Ramos (cell line): ENCODE measurements around the gene ST6GAL1.
"Not testable (repeated sequence)": the region's sequence is repeated elsewhere in the genome, so short reads cannot be mapped to it uniquely, and the experiment has no call there.

ENCODE experiments used
- in situ Hi-C: fragments of 300-500 bp; cut with MboI; formaldehyde crosslinking; loops from one replicate; pipeline ENCODE4 v1.14.3; 2022; ENCODE audit warnings: low sequenced_read_pairs; ENCODE audit not compliant: unreplicated experiment

The ST6GAL1 gene

DNA sequence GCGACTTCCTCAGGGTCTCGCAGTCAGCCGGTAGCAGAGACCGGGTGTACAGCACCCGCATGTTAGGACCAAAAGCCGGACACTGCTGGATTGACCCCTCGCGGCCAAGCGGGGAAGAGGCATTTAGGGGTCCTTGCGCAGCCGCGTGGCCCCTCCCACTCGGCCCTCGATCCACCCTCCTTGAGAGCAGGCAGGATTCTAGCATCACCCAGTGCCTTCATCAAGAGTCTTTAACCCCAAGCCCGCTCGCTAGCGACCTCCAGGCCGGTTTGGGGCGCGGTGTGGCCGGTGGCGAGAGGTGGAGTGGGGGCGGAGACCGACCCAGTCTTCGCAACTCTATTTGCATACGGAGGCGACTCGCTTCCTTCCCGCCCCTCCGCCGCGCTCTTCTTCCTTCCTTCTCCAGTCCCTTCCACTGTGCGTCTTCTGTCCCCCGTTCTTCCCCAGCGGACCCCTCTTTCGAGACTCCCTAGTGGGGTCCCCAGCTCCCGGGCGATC is at the start of gene ST6GAL1:
Gene ST6GAL1 (plus strand): TSS at position 384 of the 498 bp plus-strand sequence. CDS start 112,178 bp downstream, outside the sequence.
- in situ Hi-C loops, result no loop called here

GRCh38 chr3:186882150-186882524 is 48.2 kb upstream of the ST6GAL1 start:
- in situ Hi-C loops, result no loop called here

DNA sequence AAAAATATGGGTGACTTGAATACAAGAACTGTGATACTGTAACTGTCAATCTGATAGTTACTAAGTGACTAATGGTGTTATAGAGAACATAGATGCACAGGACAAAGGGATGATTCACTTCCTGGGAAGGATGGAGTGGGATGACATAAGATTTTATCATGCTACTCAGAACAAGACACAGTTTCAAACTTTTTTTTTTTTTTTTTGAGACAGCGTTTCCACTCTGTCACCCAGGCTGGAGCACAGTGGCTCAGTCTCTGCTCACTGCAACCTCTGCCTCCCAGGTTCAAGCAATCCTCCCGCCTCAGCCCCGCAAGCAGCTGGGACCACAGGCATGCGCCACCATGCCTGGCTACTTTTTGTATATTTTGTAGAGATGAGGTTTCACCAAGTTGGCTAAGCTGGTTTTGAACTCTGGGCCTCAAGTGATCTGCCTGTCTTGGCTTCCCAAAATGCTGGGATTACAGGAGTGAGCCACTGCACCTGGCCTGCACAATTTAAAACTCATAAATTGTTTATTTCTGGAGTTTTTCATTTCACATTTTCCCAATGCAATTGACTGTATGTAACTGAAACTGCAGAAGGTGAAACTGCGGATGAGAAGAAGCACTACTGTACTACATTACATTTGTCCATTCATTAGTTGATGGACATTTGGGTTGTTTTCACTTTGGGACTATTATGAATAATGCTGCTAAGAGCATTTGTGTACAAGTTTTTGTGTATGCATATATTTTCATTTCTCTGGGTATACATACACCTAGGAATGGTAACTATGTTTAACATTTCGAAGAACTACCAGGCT is 47.2 kb upstream of the ST6GAL1 start:
- in situ Hi-C loops, result no loop called here

GRCh38 chr3:186883686-186884058 is 46.7 kb upstream of the ST6GAL1 start:
- in situ Hi-C loops, result no loop called here

- in situ Hi-C loops, result not testable (repeated sequence)
Measured at GRCh38 chr3:186884868-186885267, 45.5 kb upstream of the ST6GAL1 start.

DNA sequence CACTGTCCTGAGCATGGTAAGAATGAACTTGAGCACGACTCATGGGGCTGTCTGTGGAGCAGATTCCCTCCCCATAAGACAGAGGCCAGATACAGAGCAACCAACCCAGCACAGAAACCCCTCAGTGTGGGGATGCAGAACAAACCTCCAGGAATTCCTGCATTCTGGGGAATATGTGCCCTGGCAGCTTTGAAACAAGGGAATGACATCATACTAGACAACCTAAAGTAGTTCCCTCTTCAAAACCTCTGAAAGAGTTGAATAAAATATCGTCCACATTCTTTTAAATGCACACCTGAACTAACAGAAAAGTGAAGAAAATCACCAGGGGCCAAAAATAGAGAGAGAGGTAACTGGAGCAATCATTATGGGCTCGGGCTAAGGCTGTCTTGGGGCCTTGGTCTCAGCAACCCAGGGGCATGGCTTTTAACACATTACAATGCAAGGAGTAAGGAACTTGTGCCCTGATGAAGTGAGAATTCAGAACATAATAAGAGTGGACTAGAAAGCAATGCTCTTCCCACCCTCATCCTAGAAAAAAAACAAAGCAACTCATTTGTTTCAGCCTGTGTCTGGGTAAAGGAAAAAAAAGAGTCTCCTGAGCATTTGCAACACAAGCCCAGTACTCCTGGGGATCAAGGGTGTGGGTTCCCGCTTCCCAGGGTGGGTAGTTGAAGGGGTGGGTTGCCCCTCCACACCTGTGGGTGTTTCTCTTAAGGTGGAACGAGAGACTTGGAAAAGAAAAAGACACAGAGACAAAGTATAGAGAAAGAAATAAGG is 43.9 kb upstream of the ST6GAL1 start:
- in situ Hi-C loops, result no loop called here

DNA sequence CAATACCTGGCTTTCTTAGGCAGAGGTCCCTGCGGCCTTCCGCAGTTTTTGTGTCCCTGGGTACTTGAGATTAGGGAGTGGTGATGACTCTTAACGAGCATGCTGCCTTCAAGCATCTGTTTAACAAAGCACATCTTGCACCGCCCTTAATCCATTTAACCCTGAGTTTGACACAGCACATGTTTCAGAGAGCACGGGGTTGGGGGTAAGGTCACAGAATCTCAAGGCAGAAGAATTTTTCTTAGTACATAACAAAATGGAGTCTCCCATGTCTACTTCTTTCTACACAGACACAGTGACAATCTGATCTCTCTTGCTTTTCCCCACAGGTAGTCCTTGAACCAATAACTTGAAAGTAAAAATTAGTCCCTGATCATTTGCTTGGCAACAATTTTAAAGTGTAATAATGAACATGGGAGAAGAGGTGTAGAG is 42.8 kb upstream of the ST6GAL1 start:
- in situ Hi-C loops, result not testable (repeated sequence)

- in situ Hi-C loops, result no loop called here
Measured at GRCh38 chr3:186888569-186888968, 41.8 kb upstream of the ST6GAL1 start.

DNA sequence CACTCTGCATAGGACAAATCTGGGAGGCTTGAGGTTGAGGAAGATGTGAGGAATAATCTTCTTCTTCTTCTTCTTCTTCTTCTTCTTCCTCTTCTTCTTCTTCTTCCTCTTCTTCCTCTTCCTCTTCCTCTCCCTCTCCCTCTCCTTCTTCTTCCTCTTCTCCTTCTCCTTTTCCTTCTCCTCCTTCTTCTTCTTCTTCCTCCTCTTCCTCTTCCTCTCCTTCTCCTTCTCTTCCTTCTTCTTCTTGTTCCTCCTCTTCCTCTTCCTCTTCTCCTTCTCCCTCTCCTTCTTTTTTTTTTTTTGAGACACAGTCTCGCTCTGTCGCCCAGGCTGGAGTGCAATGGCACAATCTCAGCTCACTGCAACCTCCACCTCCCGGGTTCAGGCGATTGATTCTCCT is 40.6 kb upstream of the ST6GAL1 start:
- in situ Hi-C loops, result not testable (repeated sequence)

DNA sequence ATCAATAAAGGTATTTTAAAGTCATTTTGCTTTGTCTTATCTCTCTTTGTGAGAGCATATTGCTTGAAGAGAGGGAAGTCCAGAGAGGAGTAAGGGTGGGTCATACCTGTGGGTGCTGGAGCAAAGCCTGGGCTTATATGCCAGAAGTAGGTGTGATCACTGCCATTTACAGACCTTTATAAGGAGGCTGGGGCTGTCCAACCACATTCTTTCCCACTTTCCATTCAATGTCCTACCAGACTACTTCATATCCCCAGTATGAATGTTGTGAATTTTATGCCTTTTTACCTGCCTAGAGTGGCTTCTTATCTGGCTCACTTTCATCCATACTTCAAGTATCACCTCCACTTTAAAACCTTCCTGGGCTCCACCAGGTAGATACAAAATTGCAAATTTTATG is 39.4 kb upstream of the ST6GAL1 start:
- in situ Hi-C loops, result no loop called here

GRCh38 chr3:186893071-186893470 is 37.3 kb upstream of the ST6GAL1 start:
- in situ Hi-C loops, result not testable (repeated sequence)

- in situ Hi-C loops, result no loop called here
Measured at GRCh38 chr3:186895406-186895805, 34.9 kb upstream of the ST6GAL1 start.

DNA sequence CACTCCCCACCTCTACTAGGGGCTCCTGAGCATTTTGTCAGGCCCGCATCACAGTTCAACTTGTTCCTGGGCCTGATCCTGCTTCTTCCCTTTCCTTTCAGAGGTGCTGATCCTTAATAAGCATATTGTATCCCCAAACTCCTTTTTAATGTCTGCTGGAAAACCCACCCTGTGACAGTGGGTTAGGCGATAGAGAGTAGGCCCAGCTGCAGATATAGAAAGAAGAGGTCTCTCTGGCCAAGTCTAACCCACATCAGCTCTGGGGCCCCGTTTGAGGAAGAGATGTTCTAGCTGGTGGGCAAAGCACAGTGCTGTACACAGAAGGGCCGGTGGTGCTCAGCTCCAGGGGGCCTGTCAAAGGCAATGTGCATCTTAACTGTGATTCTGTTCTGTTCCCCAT is 34.3 kb upstream of the ST6GAL1 start:
- in situ Hi-C loops, result no loop called here

GRCh38 chr3:186896875-186897274 is 33.5 kb upstream of the ST6GAL1 start:
- in situ Hi-C loops, result no loop called here

DNA sequence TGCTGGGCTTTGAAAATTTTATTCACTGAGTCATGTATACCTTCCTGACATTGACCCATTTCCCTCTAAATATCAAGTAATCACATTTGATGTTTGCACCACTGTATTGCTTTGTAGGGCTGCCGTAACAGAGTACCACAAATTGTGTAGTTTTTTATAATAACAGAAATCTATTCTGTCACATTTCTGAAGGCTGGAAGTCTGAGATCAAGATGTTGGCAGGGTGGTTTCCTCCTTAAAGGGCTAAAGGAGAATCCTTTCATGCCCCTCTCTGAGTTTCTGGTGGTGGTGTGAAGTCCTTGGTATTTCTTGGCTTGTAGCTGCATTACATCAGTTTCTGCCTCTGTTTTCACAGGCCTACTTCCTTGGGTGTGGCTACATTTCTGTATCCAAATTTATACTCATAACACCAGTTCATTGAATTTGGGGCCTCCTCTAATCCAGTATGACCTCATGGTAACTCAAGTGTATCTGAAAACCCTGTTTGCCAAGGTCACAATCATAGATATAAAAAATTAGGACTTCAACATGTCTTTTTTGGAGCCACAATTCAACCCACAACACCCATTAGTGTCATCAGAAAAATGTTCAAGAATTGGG is 29.1 kb upstream of the ST6GAL1 start:
- in situ Hi-C loops, result no loop called here

GRCh38 chr3:186902154-186902553 is 28.2 kb upstream of the ST6GAL1 start:
- in situ Hi-C loops, result no loop called here

DNA sequence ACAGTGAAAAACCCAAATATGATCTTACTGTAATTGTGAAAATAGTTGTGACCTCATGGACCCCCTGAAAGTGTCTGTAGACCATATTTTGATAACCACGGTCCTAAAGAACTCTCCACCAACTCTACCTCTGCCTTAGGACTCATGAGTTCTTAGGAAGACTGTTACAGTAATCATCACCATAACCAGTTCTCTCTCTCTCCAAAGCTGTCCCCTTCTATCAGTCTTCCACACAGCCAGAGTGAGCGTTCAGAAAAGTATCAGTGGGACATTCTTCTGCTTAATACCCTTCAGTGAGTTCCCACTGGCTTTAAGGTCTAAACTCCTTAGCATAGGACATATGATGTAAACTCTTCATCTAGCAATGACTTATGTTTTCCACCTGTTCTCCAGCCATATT is 27.6 kb upstream of the ST6GAL1 start:
- in situ Hi-C loops, result no loop called here

GRCh38 chr3:186903676-186904075 is 26.6 kb upstream of the ST6GAL1 start:
- in situ Hi-C loops, result not testable (repeated sequence)

DNA sequence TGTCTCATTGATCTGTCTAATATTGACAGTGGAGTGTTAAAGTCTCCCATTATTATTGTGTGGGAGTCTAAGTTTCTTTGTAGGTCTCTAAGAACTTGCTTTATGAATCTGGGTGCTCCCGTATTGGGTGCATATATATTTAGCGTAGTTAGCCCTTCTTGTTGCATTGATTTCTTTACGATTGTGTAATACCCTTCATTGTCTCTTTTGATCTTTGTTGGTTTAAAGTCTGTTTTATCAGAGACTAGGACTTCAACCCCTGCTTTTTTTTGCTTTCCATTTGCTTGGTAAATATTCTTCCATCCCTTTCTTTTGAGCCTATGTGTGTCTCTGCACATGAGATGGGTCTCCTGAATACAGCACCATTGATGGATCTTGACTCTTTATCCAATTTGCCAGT is 23.3 kb upstream of the ST6GAL1 start:
- in situ Hi-C loops, result not testable (repeated sequence)

DNA sequence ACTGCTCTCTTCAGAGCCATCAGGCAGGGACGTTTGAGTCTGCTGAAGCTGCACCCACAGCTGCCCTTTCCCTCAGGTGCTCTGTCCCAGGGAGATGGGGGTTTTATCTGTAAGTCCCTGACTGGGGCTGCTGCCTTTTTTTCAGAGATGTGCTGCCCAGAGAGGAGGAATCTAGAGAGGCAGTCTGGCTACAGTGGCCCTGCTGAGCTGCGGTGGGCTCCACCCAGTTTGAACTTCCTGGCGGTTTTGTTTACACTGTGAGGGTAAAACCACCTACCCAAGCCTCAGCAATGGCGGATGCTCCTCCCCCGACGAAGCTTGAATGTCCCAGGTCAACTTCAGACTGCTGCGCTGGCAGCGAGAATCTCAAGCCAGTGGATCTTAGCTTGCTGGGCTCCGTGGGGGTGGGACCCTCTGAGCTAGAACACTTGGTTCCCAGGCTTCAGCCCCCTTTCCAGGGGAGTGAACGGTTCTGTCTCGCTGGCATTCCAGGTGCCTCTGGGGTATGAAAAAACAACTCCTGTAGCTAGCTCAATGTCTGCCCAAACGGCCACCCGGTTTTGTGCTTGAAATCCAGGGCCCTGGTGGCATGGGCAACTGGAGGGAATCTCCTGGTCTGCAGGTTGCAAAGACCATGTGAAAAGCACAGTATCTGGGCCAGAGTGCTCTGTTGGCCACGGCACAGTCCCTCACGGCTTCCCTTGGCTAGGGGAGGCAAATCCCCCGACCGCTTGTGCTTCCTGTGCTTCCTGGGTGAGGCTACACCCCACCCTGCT is 21.1 kb upstream of the ST6GAL1 start:
- in situ Hi-C loops, result no loop called here
